HepG2 (cell line): ENCODE results near the gene ST6GALNAC4. TPM values are rescaled to one million over a fixed set of nuclear protein-coding genes. Genes with fewer than 3 reads are reported as not detected.
A peak's percentile ranks its signal among the peaks of the same experiment; 100 is the strongest.

ENCODE experiments used
- ATAC-seq: fragments of 200-7000 bp; cut with Tn5 transposase; 3 replicates; pipeline ENCODE4 v1.9.1; 2020; ENCODE audit warnings: mild to moderate bottlenecking, moderate library complexity
- BruUV-seq: library from RNA; stranded (reverse); fragments of 400-500 nt; replicated peaks from 2 replicates; lab custom pipeline; 2021; lab: Mats Ljungman, UMichigan
- CTCF ChIA-PET: fragments of 300-600 bp; formaldehyde crosslinking; extraction: SDS; loops from one replicate; lab custom pipeline; 2021; ENCODE audit warnings: low total read pairs, inconsistent platforms, low intra/inter-chr PET ratio; lab: Yijun Ruan, JAX
- POLR2A ChIA-PET: fragments of 350-600 bp; sonication (Branson Sonifier 250); formaldehyde crosslinking; loops from one replicate; lab custom pipeline; 2020; ENCODE audit warnings: antibody characterized with exemption, inconsistent platforms; lab: Yijun Ruan, JAX
- DNase-seq: peaks from one replicate; pipeline ENCODE4 v3.0.0-alpha.2; 2015; ENCODE audit warnings: low spot score
- FAIRE-seq: peaks from 3 replicates; lab custom pipeline; 2011; peaks lifted over from hg19 to GRCh38; lab: Jason Lieb, UNC
- H2AFZ ChIP-seq: one replicate; pipeline ENCODE4 v1.6.1; 2011; ENCODE audit warnings: low read length, inconsistent platforms
- H3K27ac ChIP-seq: fragments of 300-600 bp; 3 replicates; pipeline ENCODE4 v1.8.0; 2011; ENCODE audit warnings: mixed run types, mild to moderate bottlenecking, mixed read lengths, low read length, inconsistent platforms; ENCODE audit not compliant: insufficient read depth; ENCODE audit errors: extremely low read length
- H3K27me3 ChIP-seq, 2 experiments: fragments of 200-600 bp in 1 of 2; 2 replicates in 1 of 2; 3 replicates in 1 of 2; pipeline versions ENCODE4 v1.6.0 to v1.8.0; 2011; ENCODE audit warnings: low read length in 2 of 2, mild to moderate bottlenecking in 2 of 2, moderate library complexity in 2 of 2, inconsistent platforms in 1 of 2; ENCODE audit not compliant: insufficient read depth in 2 of 2, control insufficient read depth in 1 of 2
- H3K36me3 ChIP-seq, 2 experiments: fragments of 200-600 bp in 1 of 2; replicated peaks in 1 of 2; 2 replicates in 1 of 2; 3 replicates in 1 of 2; pipeline versions ENCODE4 v1.5.1 to v1.8.0; 2011; ENCODE audit warnings: low read length in 2 of 2, inconsistent platforms in 1 of 2; ENCODE audit not compliant: insufficient read depth in 2 of 2, control insufficient read depth in 1 of 2
- H3K4me1 ChIP-seq: 2 replicates; pipeline ENCODE4 v1.5.1; 2012; ENCODE audit warnings: low read length, inconsistent platforms; ENCODE audit not compliant: insufficient read depth
- H3K4me2 ChIP-seq: 2 replicates; pipeline ENCODE4 v1.6.0; 2011; ENCODE audit warnings: low read depth, low read length, inconsistent platforms
- H3K4me3 ChIP-seq, 3 experiments: fragments of 200-600 bp in 1 of 3; sonication (generic), shearing (Covaris generic) in 1 of 3; replicated peaks in 1 of 3; 2 replicates each; pipeline ENCODE4 v1.5.1; 2011 to 2016; ENCODE audit warnings: low read length in 3 of 3, inconsistent platforms in 2 of 3, low read depth in 2 of 3, mild to moderate bottlenecking in 2 of 3, control low read depth in 1 of 3, mixed read lengths in 1 of 3; ENCODE audit not compliant: insufficient read depth in 1 of 3
- H3K79me2 ChIP-seq: one replicate; pipeline ENCODE4 v1.6.1; 2011; ENCODE audit warnings: low read length, inconsistent platforms; ENCODE audit not compliant: insufficient read depth
- H3K9ac ChIP-seq: 2 replicates; pipeline ENCODE4 v1.6.0; 2011; ENCODE audit warnings: mild to moderate bottlenecking, low read depth, low read length, inconsistent platforms; ENCODE audit not compliant: insufficient read depth
- H3K9me3 ChIP-seq: 2 replicates; pipeline ENCODE4 v1.5.1; 2012; ENCODE audit warnings: mild to moderate bottlenecking, low read length
- H4K20me1 ChIP-seq: 2 replicates; pipeline ENCODE4 v1.6.0; 2011; ENCODE audit warnings: inconsistent platforms, mild to moderate bottlenecking, low read length, moderate library complexity; ENCODE audit not compliant: insufficient read depth
- BORCS8-MEF2B ChIP-seq: sonication (generic); formaldehyde crosslinking; IDR thresholded peaks from 2 replicates; pipeline ENCODE4 v1.8.0; 2022; ENCODE audit warnings: mild to moderate bottlenecking, missing genetic modification reagents
- IKZF4 ChIP-seq: sonication (generic); formaldehyde crosslinking; IDR thresholded peaks from 2 replicates; pipeline ENCODE4 v1.5.1; 2020; ENCODE audit warnings: borderline replicate concordance, mild to moderate bottlenecking, low read depth, missing genetic modification reagents; ENCODE audit errors: not compliant biosample characterization
- KDM1A ChIP-seq: IDR thresholded peaks from 2 replicates; pipeline ENCODE4 v1.6.1; 2016; ENCODE audit warnings: missing compliant biosample characterization
- NR2C2 ChIP-seq: sonication (generic); formaldehyde crosslinking; IDR thresholded peaks from 2 replicates; pipeline ENCODE4 v1.4.0; 2020; ENCODE audit warnings: missing genetic modification reagents, mild to moderate bottlenecking, moderate library complexity, borderline replicate concordance
- NR2F2 ChIP-seq: IDR thresholded peaks from 2 replicates; pipeline ENCODE4 v1.6.1; 2012; ENCODE audit warnings: low read depth, inconsistent platforms, borderline replicate concordance
- STAG1 ChIP-seq: sonication (generic); formaldehyde crosslinking; IDR thresholded peaks from 2 replicates; pipeline ENCODE4 v1.4.0; 2020; ENCODE audit warnings: missing genetic modification reagents
- TBL1XR1 ChIP-seq: fragments of 150-350 bp; IDR thresholded peaks from 2 replicates; pipeline ENCODE4 v1.6.1; 2014; ENCODE audit warnings: borderline replicate concordance, low read length; ENCODE audit not compliant: partially characterized antibody
- ZNF160 ChIP-seq: sonication (generic); formaldehyde crosslinking; IDR thresholded peaks from 2 replicates; pipeline ENCODE4 v1.8.0; 2022; ENCODE audit warnings: mild to moderate bottlenecking, inconsistent platforms, missing genetic modification reagents
- ZNF263 ChIP-seq: sonication (generic); formaldehyde crosslinking; IDR thresholded peaks from 2 replicates; pipeline ENCODE4 v1.4.0; 2020; ENCODE audit warnings: missing genetic modification reagents
- ZNF598 ChIP-seq: sonication (generic); formaldehyde crosslinking; IDR thresholded peaks from 2 replicates; pipeline ENCODE4 v1.5.1; 2020; ENCODE audit warnings: mild to moderate bottlenecking, missing genetic modification reagents, borderline replicate concordance
- WGBS: methylation state at CpG from one replicate; pipeline ENCODE4 v1.1.6; 2017; ENCODE audit warnings: low lambda C conversion rate; 5-methylcytosine and 5-hydroxymethylcytosine counted together
- in situ Hi-C: cut with HindIII; loops from 2 replicates; pipeline ENCODE4 v1.10.0; 2017; ENCODE audit warnings: low pct_unique_long_range_greater_than_20kb; ENCODE audit not compliant: extremely low pct_ligation_motif_present
- intact Hi-C: fragments of 100-400 bp; cut with micrococcal nuclease; formaldehyde crosslinking; loops from one replicate; pipeline ENCODE4 v1.10.0; 2022; ENCODE audit not compliant: unreplicated experiment
- polyA plus RNA-seq, 8 experiments: library from polyadenylated mRNA; depleted of rRNA in 3 of 8; stranded (reverse) in 7 of 8; unstranded in 1 of 8; fragments of >200 nt; fragmentation: Illumina TruSeq in 4 of 8; extraction: Trizol in 4 of 8; gene quantifications; 2 replicates each; pipeline versions ENCODE4 v1.2.1 to v1.2.3, GENCODE V29; 2011 to 2016; ENCODE audit warnings: low read depth in 4 of 8, missing spikeins in 1 of 8, mixed read lengths in 1 of 8; ENCODE audit not compliant: insufficient read depth in 1 of 8
- total RNA-seq, 5 experiments: library from RNA; depleted of rRNA; stranded (reverse); fragments of >200 nt; fragmentation: Illumina TruSeq; extraction: Trizol; gene quantifications; 2 replicates each; pipeline ENCODE4 v1.2.3, GENCODE V29; 2016; ENCODE audit warnings: low read depth in 1 of 5
- TF ChIP-seq, protein P1 (sequence below): sonication (generic); formaldehyde crosslinking; IDR thresholded peaks from 2 replicates; pipeline ENCODE4 v1.4.0; 2020; ENCODE audit warnings: missing genetic modification reagents, borderline replicate concordance
- TF ChIP-seq, protein P2 (sequence below): sonication (generic); formaldehyde crosslinking; IDR thresholded peaks from 2 replicates; pipeline ENCODE4 v1.5.1; 2020; ENCODE audit warnings: missing genetic modification reagents, mild to moderate bottlenecking, borderline replicate concordance

ST6GALNAC4 gene
- total and polyA plus RNA-seq, 2 of the 13 experiments (the other 11 are each of a cell fraction or from before 2014, with no cell fraction given): 18.8 to 27.7 TPM

DNA sequence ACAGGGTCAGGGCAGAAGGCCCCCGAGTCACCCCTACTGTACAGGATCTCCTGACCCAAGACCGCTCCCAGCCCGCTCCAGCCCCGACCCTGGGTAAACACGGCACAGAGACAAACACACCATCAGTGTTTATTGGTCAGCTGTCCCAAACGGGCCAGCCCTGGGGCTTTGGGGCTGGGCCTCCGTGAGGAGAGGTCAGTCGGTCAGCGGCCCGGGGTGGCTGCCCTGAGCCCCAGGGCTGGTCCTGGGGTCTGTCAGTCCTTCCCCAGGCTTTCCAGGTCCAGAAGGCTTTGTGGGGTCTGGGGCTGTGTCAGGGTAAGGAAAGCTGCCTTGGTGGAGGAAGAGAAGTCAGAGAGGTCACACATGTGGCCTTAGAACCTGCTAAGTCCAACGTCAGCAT lies 18.1 kb upstream of the ST6GALNAC4 start:
- ChIA-PET POLR2A (no interaction called here), CTCF (no interaction called here)
- in situ Hi-C loops: loop anchor here (5.0 kb wide), 1 partner anchor 102 kb away; no protein-coding TSS in a partner anchor
- Histone ChIP-seq H3K27me3 (no peaks in the 10 kb centered on the region; a peak in 2 of 5 replicates), H3K36me3 (peaks cover 0 to 2% of the 10 kb centered on the region in 2 experiments; a peak in 2 of 5 replicates), H2AFZ (no peak overlapping the region), H4K20me1 (no peaks in the 10 kb centered on the region), H3K9me3 (no peaks in the 10 kb centered on the region), H3K4me3 (no peak overlapping the region), H3K4me1 (peaks cover 47% of the 10 kb centered on the region), H3K79me2 (peaks cover 22% of the 10 kb centered on the region), H3K4me2 (no peak overlapping the region), H3K9ac (no peak overlapping the region), H3K27ac (no peak overlapping the region)
- no TSS peak for BruUV-seq
- no peak for DNase-seq
- intact Hi-C loops: no loop called here
- FAIRE-seq: no peak
- 71% methylated on average over 6 of the region's 11 CpGs for WGBS
- ATAC-seq: no peak
- TF ChIP-seq TBL1XR1: no peak
- TF ChIP-seq, protein P1, sequence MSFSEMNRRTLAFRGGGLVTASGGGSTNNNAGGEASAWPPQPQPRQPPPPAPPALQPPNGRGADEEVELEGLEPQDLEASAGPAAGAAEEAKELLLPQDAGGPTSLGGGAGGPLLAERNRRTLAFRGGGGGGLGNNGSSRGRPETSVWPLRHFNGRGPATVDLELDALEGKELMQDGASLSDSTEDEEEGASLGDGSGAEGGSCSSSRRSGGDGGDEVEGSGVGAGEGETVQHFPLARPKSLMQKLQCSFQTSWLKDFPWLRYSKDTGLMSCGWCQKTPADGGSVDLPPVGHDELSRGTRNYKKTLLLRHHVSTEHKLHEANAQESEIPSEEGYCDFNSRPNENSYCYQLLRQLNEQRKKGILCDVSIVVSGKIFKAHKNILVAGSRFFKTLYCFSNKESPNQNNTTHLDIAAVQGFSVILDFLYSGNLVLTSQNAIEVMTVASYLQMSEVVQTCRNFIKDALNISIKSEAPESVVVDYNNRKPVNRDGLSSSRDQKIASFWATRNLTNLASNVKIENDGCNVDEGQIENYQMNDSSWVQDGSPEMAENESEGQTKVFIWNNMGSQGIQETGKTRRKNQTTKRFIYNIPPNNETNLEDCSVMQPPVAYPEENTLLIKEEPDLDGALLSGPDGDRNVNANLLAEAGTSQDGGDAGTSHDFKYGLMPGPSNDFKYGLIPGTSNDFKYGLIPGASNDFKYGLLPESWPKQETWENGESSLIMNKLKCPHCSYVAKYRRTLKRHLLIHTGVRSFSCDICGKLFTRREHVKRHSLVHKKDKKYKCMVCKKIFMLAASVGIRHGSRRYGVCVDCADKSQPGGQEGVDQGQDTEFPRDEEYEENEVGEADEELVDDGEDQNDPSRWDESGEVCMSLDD: no peak
- TF ChIP-seq NR2F2: no peak
- TF ChIP-seq, all 625 proteins: peak for 0

DNA sequence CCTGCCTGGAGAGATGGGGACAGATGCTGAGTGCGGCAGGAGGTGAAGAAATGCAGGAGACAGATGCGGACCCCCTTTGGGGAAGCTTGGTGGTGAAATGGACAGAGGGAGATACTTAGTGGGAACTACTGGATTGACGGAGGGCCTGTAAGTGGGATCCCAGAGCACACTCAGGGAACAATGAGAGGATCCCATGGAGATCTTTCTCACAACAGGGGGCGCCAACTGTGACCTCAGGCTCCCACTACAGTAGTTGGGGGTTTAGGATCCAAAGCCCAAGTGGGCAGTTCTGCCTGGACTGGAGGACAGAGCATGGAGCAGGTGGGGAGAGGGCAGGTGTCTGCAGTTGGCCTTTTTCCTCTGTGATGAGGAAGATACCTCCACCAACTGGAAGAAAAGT lies 17.4 kb upstream of the ST6GALNAC4 start:
- no peak overlapping the region for H3K27ac ChIP-seq
- peaks cover 0 to 2% of the 10 kb centered on the region in 2 experiments; a peak in 3 of 5 replicates for H3K27me3 ChIP-seq
- ChIA-PET POLR2A (no interaction called here), CTCF (no interaction called here)
- DNase-seq (no peak), ATAC-seq (no peak), FAIRE-seq (no peak)
- 85% methylated on average over 4 of the region's 4 CpGs for WGBS
- H2AFZ ChIP-seq: no peak overlapping the region
- no peaks in the 10 kb centered on the region for H4K20me1 ChIP-seq
- in situ Hi-C loops (no loop called here), intact Hi-C loops (no loop called here)
- no peak overlapping the region for H3K9ac ChIP-seq
- peaks cover 49% of the 10 kb centered on the region for H3K4me1 ChIP-seq
- peaks cover 0 to 2% of the 10 kb centered on the region in 2 experiments; a peak in 2 of 5 replicates for H3K36me3 ChIP-seq
- H3K9me3 ChIP-seq: no peaks in the 10 kb centered on the region
- no peak overlapping the region for H3K4me3 ChIP-seq
- no TSS peak for BruUV-seq
- H3K4me2 ChIP-seq: no peak overlapping the region
- peaks cover 22% of the 10 kb centered on the region for H3K79me2 ChIP-seq
- TF ChIP-seq NR2C2 (CRISPR knock-in tag) (no peak), ZNF598 (CRISPR knock-in tag) (no peak), ZNF263 (CRISPR knock-in tag) (peak; percentile 26; the same call in 1 of the 2 replicates), IKZF4 (no peak), BORCS8-MEF2B (CRISPR knock-in tag) (no peak), KDM1A (CRISPR knock-in tag) (no peak), ZNF160 (CRISPR knock-in tag) (no peak), STAG1 (peak; percentile 19)
- TF ChIP-seq, protein P2, sequence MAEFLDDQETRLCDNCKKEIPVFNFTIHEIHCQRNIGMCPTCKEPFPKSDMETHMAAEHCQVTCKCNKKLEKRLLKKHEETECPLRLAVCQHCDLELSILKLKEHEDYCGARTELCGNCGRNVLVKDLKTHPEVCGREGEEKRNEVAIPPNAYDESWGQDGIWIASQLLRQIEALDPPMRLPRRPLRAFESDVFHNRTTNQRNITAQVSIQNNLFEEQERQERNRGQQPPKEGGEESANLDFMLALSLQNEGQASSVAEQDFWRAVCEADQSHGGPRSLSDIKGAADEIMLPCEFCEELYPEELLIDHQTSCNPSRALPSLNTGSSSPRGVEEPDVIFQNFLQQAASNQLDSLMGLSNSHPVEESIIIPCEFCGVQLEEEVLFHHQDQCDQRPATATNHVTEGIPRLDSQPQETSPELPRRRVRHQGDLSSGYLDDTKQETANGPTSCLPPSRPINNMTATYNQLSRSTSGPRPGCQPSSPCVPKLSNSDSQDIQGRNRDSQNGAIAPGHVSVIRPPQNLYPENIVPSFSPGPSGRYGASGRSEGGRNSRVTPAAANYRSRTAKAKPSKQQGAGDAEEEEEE (CRISPR knock-in tag): no peak
